ENCODE measurements around the gene MED13L.

Gene MED13L

DNA sequence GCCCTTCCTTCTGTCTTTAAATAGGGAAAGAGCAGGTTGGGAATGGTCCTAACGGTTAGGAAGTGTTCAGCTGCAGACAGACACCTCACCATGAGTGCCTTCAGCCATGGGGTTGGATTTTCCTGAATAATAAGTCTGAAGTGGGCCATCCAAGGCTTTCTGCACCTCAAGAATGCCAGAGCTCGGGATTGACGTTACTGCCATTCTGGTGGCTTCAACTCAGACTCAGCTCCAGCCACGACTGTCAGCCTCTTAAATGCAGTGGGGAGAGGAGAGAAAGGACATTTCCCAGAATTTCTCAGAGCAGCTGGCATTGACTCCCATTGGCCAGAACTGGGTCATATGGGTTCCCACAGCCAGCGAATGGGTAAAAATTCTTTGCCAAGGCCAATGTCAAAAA lies 363.4 kb downstream of the MED13L start:
- ATAC-seq (ENCODE audit: low read depth) (no peak), DNase-seq (ENCODE audit: low spot score) (no peak)
- Histone ChIP-seq H3K27me3 (ENCODE audit: insufficient read depth, poor library complexity, severe bottlenecking) (no peaks in the 10 kb centered on the region), H3K27ac (ENCODE audit: poor library complexity, severe bottlenecking) (no peak overlapping the region), H3K36me3 (ENCODE audit: low read depth) (no peaks in the 10 kb centered on the region), H3K4me3 (ENCODE audit: severe bottlenecking) (no peak overlapping the region), H3K9me3 (ENCODE audit: severe bottlenecking) (no peaks in the 10 kb centered on the region), H3K4me1 (ENCODE audit: insufficient read depth, poor library complexity, severe bottlenecking) (no peaks in the 10 kb centered on the region)
- TF ChIP-seq, protein P1, sequence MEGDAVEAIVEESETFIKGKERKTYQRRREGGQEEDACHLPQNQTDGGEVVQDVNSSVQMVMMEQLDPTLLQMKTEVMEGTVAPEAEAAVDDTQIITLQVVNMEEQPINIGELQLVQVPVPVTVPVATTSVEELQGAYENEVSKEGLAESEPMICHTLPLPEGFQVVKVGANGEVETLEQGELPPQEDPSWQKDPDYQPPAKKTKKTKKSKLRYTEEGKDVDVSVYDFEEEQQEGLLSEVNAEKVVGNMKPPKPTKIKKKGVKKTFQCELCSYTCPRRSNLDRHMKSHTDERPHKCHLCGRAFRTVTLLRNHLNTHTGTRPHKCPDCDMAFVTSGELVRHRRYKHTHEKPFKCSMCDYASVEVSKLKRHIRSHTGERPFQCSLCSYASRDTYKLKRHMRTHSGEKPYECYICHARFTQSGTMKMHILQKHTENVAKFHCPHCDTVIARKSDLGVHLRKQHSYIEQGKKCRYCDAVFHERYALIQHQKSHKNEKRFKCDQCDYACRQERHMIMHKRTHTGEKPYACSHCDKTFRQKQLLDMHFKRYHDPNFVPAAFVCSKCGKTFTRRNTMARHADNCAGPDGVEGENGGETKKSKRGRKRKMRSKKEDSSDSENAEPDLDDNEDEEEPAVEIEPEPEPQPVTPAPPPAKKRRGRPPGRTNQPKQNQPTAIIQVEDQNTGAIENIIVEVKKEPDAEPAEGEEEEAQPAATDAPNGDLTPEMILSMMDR (IDR thresholded peaks at IDR 0.05; ENCODE audit: poor library complexity, severe bottlenecking): no peak

DNA sequence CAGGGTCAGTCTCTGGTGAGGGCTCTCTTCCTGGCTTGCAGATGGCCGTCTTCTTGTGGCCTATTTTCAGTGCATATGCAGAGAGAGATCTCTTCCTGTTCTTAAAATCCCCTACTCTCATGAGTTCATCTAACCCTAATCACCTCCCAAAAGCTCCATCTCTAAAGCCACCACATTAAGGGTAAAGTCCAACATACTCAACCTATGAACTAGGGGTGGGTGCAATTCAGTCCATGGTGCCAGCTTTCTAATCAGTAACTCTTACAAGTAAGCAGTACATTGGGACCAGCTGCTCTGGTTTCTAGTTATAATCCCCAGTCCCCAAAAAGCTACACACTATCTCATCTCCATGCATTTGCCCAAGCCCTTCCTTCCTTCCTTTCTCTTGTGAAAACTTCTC lies 365.1 kb downstream of the MED13L start:
- no peaks in the 10 kb centered on the region for H3K4me1 ChIP-seq (ENCODE audit: insufficient read depth, poor library complexity, severe bottlenecking)
- TF ChIP-seq, protein P1 (IDR thresholded peaks at IDR 0.05; ENCODE audit: poor library complexity, severe bottlenecking): no peak
- no peaks in the 10 kb centered on the region for H3K27me3 ChIP-seq (ENCODE audit: insufficient read depth, poor library complexity, severe bottlenecking)
- no peaks in the 10 kb centered on the region for H3K9me3 ChIP-seq (ENCODE audit: severe bottlenecking)
- H3K4me3 ChIP-seq (ENCODE audit: severe bottlenecking): no peak overlapping the region
- no peak overlapping the region for H3K27ac ChIP-seq (ENCODE audit: poor library complexity, severe bottlenecking)
- DNase-seq (ENCODE audit: low spot score) (no peak), ATAC-seq (ENCODE audit: low read depth) (no peak)
- no peaks in the 10 kb centered on the region for H3K36me3 ChIP-seq (ENCODE audit: low read depth)

DNA sequence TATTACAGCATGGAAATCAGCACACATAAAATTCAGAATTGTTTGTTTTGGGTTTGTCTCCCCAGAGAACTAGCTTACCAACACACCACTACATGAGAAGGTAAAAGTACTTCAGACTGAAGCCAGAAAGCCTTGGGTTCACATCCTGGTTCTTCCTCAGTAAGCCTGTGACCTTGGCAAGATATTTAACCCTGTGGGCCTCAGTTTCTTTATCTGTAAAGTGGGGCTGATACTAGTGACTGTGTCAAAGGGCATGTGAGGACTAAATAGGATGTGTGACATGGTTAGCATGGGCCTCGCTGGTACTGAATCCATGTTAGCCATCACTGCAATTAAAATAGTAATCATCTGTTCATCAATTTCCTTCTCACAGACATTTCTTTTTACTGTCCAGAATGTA lies 366.1 kb downstream of the MED13L start:
- ATAC-seq (ENCODE audit: low read depth) (no peak), DNase-seq (ENCODE audit: low spot score) (no peak)
- TF ChIP-seq, protein P1 (IDR thresholded peaks at IDR 0.05; ENCODE audit: poor library complexity, severe bottlenecking): no peak
- Histone ChIP-seq H3K9me3 (ENCODE audit: severe bottlenecking) (no peaks in the 10 kb centered on the region), H3K27ac (ENCODE audit: poor library complexity, severe bottlenecking) (no peak overlapping the region), H3K4me1 (ENCODE audit: insufficient read depth, poor library complexity, severe bottlenecking) (no peaks in the 10 kb centered on the region), H3K4me3 (ENCODE audit: severe bottlenecking) (no peak overlapping the region), H3K27me3 (ENCODE audit: insufficient read depth, poor library complexity, severe bottlenecking) (no peaks in the 10 kb centered on the region), H3K36me3 (ENCODE audit: low read depth) (no peaks in the 10 kb centered on the region)

DNA sequence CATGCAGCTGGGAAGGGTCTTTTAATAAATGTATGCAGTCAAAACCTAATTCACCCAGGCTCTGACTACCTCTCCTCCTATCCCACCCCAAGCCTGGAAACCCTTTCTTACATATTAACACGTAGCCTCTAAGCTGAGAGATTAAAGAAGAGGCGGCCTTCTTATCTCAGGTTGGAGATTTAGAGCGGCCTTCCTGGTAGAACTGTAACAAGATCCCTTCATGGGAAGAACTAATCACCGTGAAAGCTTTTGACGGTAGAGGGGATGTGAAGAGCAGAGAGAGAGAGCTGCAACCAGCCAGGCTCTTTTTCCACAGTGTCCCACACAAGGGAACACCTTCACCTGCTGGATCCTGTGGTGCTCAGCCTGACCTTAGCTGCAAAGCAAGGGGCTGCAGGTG lies 367.4 kb downstream of the MED13L start:
- Histone ChIP-seq H3K36me3 (ENCODE audit: low read depth) (no peaks in the 10 kb centered on the region), H3K9me3 (ENCODE audit: severe bottlenecking) (no peaks in the 10 kb centered on the region), H3K4me1 (ENCODE audit: insufficient read depth, poor library complexity, severe bottlenecking) (no peaks in the 10 kb centered on the region), H3K27ac (ENCODE audit: poor library complexity, severe bottlenecking) (no peak overlapping the region), H3K27me3 (ENCODE audit: insufficient read depth, poor library complexity, severe bottlenecking) (no peaks in the 10 kb centered on the region), H3K4me3 (ENCODE audit: severe bottlenecking) (no peak overlapping the region)
- ATAC-seq (ENCODE audit: low read depth): no peak
- TF ChIP-seq, protein P1 (IDR thresholded peaks at IDR 0.05; ENCODE audit: poor library complexity, severe bottlenecking): no peak
- no peak for DNase-seq (ENCODE audit: low spot score)
